ENCODE results near the gene ABCG2. TPM values are rescaled to one million over a fixed set of nuclear protein-coding genes. Genes with fewer than 3 reads are reported as not detected.

ABCG2 gene
- polyA plus RNA-seq, 1 of the 3 experiments (the other 2 are of a cell fraction): 0.02 TPM

- no peak for TF ChIP-seq NFIC (IDR thresholded peaks at IDR 0.05; ENCODE audit: borderline replicate concordance)
- TF ChIP-seq GABPA (IDR thresholded peaks at IDR 0.05; ENCODE audit: low read depth): no peak
- no peak for TF ChIP-seq MXI1 (IDR thresholded peaks at IDR 0.05; ENCODE audit: low read depth, low read length)
- TF ChIP-seq RXRA (IDR thresholded peaks at IDR 0.05; ENCODE audit: borderline replicate concordance, low read depth): no peak
- Histone ChIP-seq H3K9me2 (no peaks in the 10 kb centered on the region), H3K36me3 (replicated peaks in 1 of 2; ENCODE audit: control insufficient read depth in 1 of 2, insufficient read depth in 2 of 2, low read length in 1 of 2) (no peaks in the 10 kb centered on the region), H2AFZ (ENCODE audit: low read depth) (no peak overlapping the region), H3K9me3 (no peaks in the 10 kb centered on the region), H3K27ac (ENCODE audit: low read depth in 2 of 2, low read length in 1 of 2) (no peak overlapping the region), H3K9ac (no peak overlapping the region), H3K4me3 (ENCODE audit: low read depth in 2 of 2, low read length in 1 of 2) (no peak overlapping the region), H3K79me2 (ENCODE audit: insufficient read depth) (no peaks in the 10 kb centered on the region), H3K4me1 (ENCODE audit: control insufficient read depth in 1 of 2, insufficient read depth in 2 of 2, low read depth in 1 of 2, low read length in 1 of 2) (no peaks in the 10 kb centered on the region), H4K20me1 (ENCODE audit: insufficient read depth) (no peaks in the 10 kb centered on the region), H3F3A (replicated peaks; ENCODE audit: insufficient read depth) (no peaks in the 10 kb centered on the region), H3K4me2 (no peak overlapping the region), H3K27me3 (ENCODE audit: insufficient read depth) (no peaks in the 10 kb centered on the region)
- ChIA-PET CTCF (interaction anchor here (1.2 kb wide), 1 partner anchor 54 kb away, joined by 4 read pairs; no protein-coding TSS in a partner anchor), POLR2A (no interaction called here)
- WGBS (ENCODE audit: low lambda C conversion rate): 94% methylated on average over 1 of the region's 1 CpG
- no peak for DNase-seq
Observed at GRCh38 chr4:88087004-88087403, 71.4 kb downstream of the ABCG2 start.

DNA sequence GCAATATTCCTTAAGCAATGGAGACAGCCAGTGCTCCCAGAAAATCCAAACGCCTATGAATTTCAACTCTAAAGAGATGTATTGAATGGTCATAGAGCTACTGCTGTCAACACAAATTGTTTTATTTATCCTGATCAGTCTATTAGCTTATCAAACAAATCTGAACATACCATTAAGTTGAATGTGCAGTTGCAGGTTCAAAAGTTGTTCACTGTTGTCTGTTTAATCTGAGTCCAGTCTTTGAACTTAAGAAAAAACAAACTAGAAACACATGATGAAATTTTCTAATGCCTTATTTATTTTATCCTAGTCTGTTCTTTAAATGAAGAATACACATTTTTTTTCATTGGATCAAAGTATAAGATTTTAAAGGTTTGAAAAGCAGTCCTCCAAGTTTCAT lies 77.8 kb downstream of the ABCG2 start:
- ChIA-PET CTCF (interaction anchor here (1.2 kb wide), 1 partner anchor 47 kb away, joined by 3 read pairs; no protein-coding TSS in a partner anchor), POLR2A (no interaction called here)
- Histone ChIP-seq H3K4me1 (ENCODE audit: control insufficient read depth in 1 of 2, insufficient read depth in 2 of 2, low read depth in 1 of 2, low read length in 1 of 2) (no peaks in the 10 kb centered on the region), H3K9me2 (no peaks in the 10 kb centered on the region), H3K4me2 (no peak overlapping the region), H3K79me2 (ENCODE audit: insufficient read depth) (no peaks in the 10 kb centered on the region), H3K9me3 (no peaks in the 10 kb centered on the region), H3K9ac (no peak overlapping the region), H4K20me1 (ENCODE audit: insufficient read depth) (no peaks in the 10 kb centered on the region), H3K27me3 (ENCODE audit: insufficient read depth) (no peaks in the 10 kb centered on the region), H3K27ac (ENCODE audit: low read depth in 2 of 2, low read length in 1 of 2) (no peak overlapping the region), H2AFZ (ENCODE audit: low read depth) (no peak overlapping the region), H3K4me3 (ENCODE audit: low read depth in 2 of 2, low read length in 1 of 2) (no peak overlapping the region), H3F3A (replicated peaks; ENCODE audit: insufficient read depth) (no peaks in the 10 kb centered on the region), H3K36me3 (replicated peaks in 1 of 2; ENCODE audit: control insufficient read depth in 1 of 2, insufficient read depth in 2 of 2, low read length in 1 of 2) (peaks cover 28 to 32% of the 10 kb centered on the region in 2 experiments)
- 95% methylated on average over 1 of the region's 1 CpG for WGBS (ENCODE audit: low lambda C conversion rate)
- DNase-seq: no peak
- TF ChIP-seq RCOR1 (IDR thresholded peaks at IDR 0.05; ENCODE audit: low read length): no peak
- TF ChIP-seq SMC3 (IDR thresholded peaks at IDR 0.05; ENCODE audit: low read depth, low read length): no peak
- TF ChIP-seq NFIC (IDR thresholded peaks at IDR 0.05; ENCODE audit: borderline replicate concordance): no peak
- TF ChIP-seq ELF1 (IDR thresholded peaks at IDR 0.05): no peak
- TF ChIP-seq GABPA (IDR thresholded peaks at IDR 0.05; ENCODE audit: low read depth): no peak
- no peak for TF ChIP-seq RFX5 (IDR thresholded peaks at IDR 0.05; ENCODE audit: low read length)
- TF ChIP-seq SIN3A (IDR thresholded peaks at IDR 0.05; ENCODE audit: borderline replicate concordance, low read depth, low read length): no peak
- TF ChIP-seq CHD2 (IDR thresholded peaks at IDR 0.05; ENCODE audit: low read length, partially characterized antibody): no peak
- no peak for TF ChIP-seq FOSL2 (IDR thresholded peaks at IDR 0.05; ENCODE audit: borderline replicate concordance, low read depth)
- TF ChIP-seq YY1 (IDR thresholded peaks at IDR 0.05; ENCODE audit: low read depth): no peak
- TF ChIP-seq MAX (IDR thresholded peaks at IDR 0.05; ENCODE audit: low read depth): no peak
- TF ChIP-seq FOXJ3 (CRISPR knock-in tag; IDR thresholded peaks at IDR 0.05): no peak

DNA sequence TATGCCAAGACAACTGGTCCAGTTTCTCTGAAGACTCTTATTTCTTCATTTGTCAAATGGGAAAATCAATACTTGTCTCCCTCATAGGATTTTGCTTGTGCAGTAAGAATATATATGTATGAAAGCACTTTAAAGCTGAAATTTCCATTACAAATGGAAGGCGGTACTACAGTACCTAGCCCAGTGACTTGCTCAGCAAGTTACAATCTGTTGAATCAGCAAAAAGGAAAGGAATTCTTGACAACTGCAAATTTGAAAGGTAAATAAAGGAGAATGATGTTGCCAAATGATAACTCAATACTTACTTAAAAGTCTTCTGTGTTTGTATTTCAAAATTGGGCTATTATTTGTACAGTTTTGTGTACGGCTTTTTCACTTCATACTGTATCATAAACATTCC lies 79.9 kb downstream of the ABCG2 start:
- H2AFZ ChIP-seq (ENCODE audit: low read depth): no peak overlapping the region
- H3K9me2 ChIP-seq: no peaks in the 10 kb centered on the region
- H3K4me2 ChIP-seq: no peak overlapping the region
- DNase-seq: no peak
- TF ChIP-seq, protein P1, sequence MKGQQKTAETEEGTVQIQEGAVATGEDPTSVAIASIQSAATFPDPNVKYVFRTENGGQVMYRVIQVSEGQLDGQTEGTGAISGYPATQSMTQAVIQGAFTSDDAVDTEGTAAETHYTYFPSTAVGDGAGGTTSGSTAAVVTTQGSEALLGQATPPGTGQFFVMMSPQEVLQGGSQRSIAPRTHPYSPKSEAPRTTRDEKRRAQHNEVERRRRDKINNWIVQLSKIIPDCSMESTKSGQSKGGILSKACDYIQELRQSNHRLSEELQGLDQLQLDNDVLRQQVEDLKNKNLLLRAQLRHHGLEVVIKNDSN (IDR thresholded peaks at IDR 0.05; ENCODE audit: borderline replicate concordance, low read depth): no peak
- TF ChIP-seq PBX3 (IDR thresholded peaks at IDR 0.05) (no peak), GABPA (IDR thresholded peaks at IDR 0.05; ENCODE audit: low read depth) (no peak), EZH2phosphoT487 (IDR thresholded peaks at IDR 0.05; ENCODE audit: borderline replicate concordance, low read depth) (no peak), EP300 (IDR thresholded peaks at IDR 0.05; ENCODE audit: borderline replicate concordance in 1 of 2, low read depth in 1 of 2, low read length in 1 of 2) (no peak), MXI1 (IDR thresholded peaks at IDR 0.05; ENCODE audit: low read depth, low read length) (no peak), FOXM1 (IDR thresholded peaks at IDR 0.05; ENCODE audit: low read depth) (no peak), USF2 (IDR thresholded peaks at IDR 0.05; ENCODE audit: borderline replicate concordance, low read depth, low read length) (no peak)
- no peak overlapping the region for H3K27ac ChIP-seq (ENCODE audit: low read depth in 2 of 2, low read length in 1 of 2)
- H3F3A ChIP-seq (replicated peaks; ENCODE audit: insufficient read depth): no peaks in the 10 kb centered on the region
- no peaks in the 10 kb centered on the region for H3K9me3 ChIP-seq
- H3K9ac ChIP-seq: no peak overlapping the region
- CTCF ChIA-PET: interaction anchor here (1.1 to 1.3 kb wide), 2 partner anchors 45 to 133 kb away, joined by 3 to 4 read pairs; no protein-coding TSS in a partner anchor
- no peaks in the 10 kb centered on the region for H3K79me2 ChIP-seq (ENCODE audit: insufficient read depth)
- H3K4me1 ChIP-seq (ENCODE audit: control insufficient read depth in 1 of 2, insufficient read depth in 2 of 2, low read depth in 1 of 2, low read length in 1 of 2): no peaks in the 10 kb centered on the region
- no peak overlapping the region for H3K4me3 ChIP-seq (ENCODE audit: low read depth in 2 of 2, low read length in 1 of 2)
- H3K27me3 ChIP-seq (ENCODE audit: insufficient read depth): no peaks in the 10 kb centered on the region
- POLR2A ChIA-PET: no interaction called here
- H4K20me1 ChIP-seq (ENCODE audit: insufficient read depth): no peaks in the 10 kb centered on the region
- WGBS (ENCODE audit: low lambda C conversion rate): 100% methylated on average over 2 of the region's 2 CpGs
- H3K36me3 ChIP-seq (replicated peaks in 1 of 2; ENCODE audit: control insufficient read depth in 1 of 2, insufficient read depth in 2 of 2, low read length in 1 of 2): peaks cover 45 to 47% of the 10 kb centered on the region in 2 experiments
